HEK293T (cell line): Measurements from ENCODE around the gene SGSM1.

Experiments used
- CTBP1 ChIP-seq: fragments of 450-650 bp; IDR thresholded peaks from 2 replicates; pipeline ENCODE4 v1.6.1; 2016; ENCODE audit warnings: borderline replicate concordance
- ELF4 ChIP-seq: fragments of 450-650 bp; IDR thresholded peaks from 2 replicates; pipeline ENCODE4 v1.6.1; 2017; ENCODE audit warnings: antibody characterized with exemption
- FOXA1 ChIP-seq: fragments of 450-650 bp; IDR thresholded peaks from 2 replicates; pipeline ENCODE4 v1.6.1; 2016; ENCODE audit warnings: mild to moderate bottlenecking
- FOXK2 ChIP-seq: fragments of 450-650 bp; IDR thresholded peaks from 2 replicates; pipeline ENCODE4 v1.6.1; 2016; ENCODE audit warnings: mild to moderate bottlenecking
- FOXM1 ChIP-seq: fragments of 450-650 bp; IDR thresholded peaks from 2 replicates; pipeline ENCODE4 v1.6.1; 2017; ENCODE audit warnings: mild to moderate bottlenecking, borderline replicate concordance
- HDGF ChIP-seq: fragments of 450-650 bp; IDR thresholded peaks from 2 replicates; pipeline ENCODE4 v1.6.1; 2017; ENCODE audit warnings: antibody characterized with exemption, borderline replicate concordance
- SP1 ChIP-seq: fragments of 450-650 bp; IDR thresholded peaks from 2 replicates; pipeline ENCODE4 v1.6.1; 2017
- SUZ12 ChIP-seq: fragments of 450-650 bp; IDR thresholded peaks from 2 replicates; pipeline ENCODE4 v1.6.1; 2016; ENCODE audit warnings: mild to moderate bottlenecking
- TARDBP ChIP-seq: fragments of 450-650 bp; IDR thresholded peaks from 2 replicates; pipeline ENCODE4 v1.6.1; 2016
- ZNF384 ChIP-seq: fragments of 450-650 bp; IDR thresholded peaks from 2 replicates; pipeline ENCODE4 v1.6.1; 2016
- TF ChIP-seq, protein P1 (sequence below): fragments of 450-650 bp; IDR thresholded peaks from 2 replicates; pipeline ENCODE4 v1.6.1; 2016

DNA sequence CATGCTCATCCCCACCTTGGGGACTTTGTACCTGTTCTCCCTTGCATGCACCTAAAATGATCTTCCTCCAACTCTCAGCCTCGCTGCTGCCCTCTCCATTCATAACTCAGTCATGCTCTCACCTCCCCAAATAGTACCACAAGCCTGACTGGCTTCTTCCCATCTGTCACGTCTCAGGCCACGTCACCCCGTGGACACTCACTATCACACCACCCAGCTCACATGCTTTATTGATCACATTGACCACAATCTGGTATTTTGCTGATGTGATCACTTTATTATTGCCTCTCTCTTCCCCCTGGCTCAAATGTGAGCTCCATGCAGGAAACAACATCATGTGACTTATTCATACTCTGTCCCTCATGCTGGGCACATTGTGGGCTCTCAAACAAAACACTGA is 9.2 kb upstream of the SGSM1 start:
- TF ChIP-seq, protein P1, sequence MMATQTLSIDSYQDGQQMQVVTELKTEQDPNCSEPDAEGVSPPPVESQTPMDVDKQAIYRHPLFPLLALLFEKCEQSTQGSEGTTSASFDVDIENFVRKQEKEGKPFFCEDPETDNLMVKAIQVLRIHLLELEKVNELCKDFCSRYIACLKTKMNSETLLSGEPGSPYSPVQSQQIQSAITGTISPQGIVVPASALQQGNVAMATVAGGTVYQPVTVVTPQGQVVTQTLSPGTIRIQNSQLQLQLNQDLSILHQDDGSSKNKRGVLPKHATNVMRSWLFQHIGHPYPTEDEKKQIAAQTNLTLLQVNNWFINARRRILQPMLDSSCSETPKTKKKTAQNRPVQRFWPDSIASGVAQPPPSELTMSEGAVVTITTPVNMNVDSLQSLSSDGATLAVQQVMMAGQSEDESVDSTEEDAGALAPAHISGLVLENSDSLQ, result no peak
- no peak for TF ChIP-seq SUZ12
- TF ChIP-seq TARDBP, result no peak
- no peak for TF ChIP-seq FOXM1
- no peak for TF ChIP-seq FOXA1
- TF ChIP-seq FOXK2, result no peak
- no peak for TF ChIP-seq ELF4
- TF ChIP-seq CTBP1, result no peak
- no peak for TF ChIP-seq SP1
- TF ChIP-seq ZNF384, result no peak
- no peak for TF ChIP-seq HDGF
